Fibroblast of pulmonary artery (primary cell): ENCODE results near the gene DUS1L.
A peak's percentile ranks its signal among the peaks of the same experiment; 100 is the strongest.

ENCODE experiments used
- DNase-seq: peaks from one replicate; pipeline ENCODE4 v3.0.0-alpha.2; 2010; ENCODE audit warnings: low read depth
- H3K4me3 ChIP-seq: replicated peaks from 2 replicates; pipeline ENCODE4 v1.5.1; 2011; ENCODE audit warnings: low read depth, mild to moderate bottlenecking, control low read depth, low read length, moderate library complexity
- TF ChIP-seq, protein P1 (sequence below): IDR thresholded peaks from 2 replicates; pipeline ENCODE4 v1.5.1; 2011; ENCODE audit warnings: mild to moderate bottlenecking, control low read depth, low read length, inconsistent platforms; ENCODE audit errors: missing control alignments

DUS1L gene

DNA sequence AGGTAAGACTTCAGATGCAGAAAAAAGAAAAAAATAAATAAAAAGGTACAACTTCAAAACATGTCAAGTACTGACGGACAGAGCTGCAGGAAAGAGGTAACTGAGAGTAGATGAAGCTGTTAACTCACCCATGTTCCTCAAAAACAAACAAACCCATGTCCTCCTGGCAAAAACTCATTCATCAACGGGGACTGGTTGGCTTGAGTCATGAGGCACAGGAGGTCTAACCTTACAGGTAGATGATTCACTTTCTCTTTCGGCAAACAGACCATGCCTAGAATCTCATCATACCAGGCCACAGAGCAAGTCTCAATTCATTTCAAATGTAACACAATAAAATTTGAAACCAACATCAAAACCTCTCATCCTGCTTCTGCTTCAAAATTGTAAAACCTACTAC is 44.7 kb upstream of the DUS1L start:
- no peak overlapping the region for H3K4me3 ChIP-seq
- no peak for DNase-seq
- TF ChIP-seq, protein P1, sequence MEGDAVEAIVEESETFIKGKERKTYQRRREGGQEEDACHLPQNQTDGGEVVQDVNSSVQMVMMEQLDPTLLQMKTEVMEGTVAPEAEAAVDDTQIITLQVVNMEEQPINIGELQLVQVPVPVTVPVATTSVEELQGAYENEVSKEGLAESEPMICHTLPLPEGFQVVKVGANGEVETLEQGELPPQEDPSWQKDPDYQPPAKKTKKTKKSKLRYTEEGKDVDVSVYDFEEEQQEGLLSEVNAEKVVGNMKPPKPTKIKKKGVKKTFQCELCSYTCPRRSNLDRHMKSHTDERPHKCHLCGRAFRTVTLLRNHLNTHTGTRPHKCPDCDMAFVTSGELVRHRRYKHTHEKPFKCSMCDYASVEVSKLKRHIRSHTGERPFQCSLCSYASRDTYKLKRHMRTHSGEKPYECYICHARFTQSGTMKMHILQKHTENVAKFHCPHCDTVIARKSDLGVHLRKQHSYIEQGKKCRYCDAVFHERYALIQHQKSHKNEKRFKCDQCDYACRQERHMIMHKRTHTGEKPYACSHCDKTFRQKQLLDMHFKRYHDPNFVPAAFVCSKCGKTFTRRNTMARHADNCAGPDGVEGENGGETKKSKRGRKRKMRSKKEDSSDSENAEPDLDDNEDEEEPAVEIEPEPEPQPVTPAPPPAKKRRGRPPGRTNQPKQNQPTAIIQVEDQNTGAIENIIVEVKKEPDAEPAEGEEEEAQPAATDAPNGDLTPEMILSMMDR = no peak

DNA sequence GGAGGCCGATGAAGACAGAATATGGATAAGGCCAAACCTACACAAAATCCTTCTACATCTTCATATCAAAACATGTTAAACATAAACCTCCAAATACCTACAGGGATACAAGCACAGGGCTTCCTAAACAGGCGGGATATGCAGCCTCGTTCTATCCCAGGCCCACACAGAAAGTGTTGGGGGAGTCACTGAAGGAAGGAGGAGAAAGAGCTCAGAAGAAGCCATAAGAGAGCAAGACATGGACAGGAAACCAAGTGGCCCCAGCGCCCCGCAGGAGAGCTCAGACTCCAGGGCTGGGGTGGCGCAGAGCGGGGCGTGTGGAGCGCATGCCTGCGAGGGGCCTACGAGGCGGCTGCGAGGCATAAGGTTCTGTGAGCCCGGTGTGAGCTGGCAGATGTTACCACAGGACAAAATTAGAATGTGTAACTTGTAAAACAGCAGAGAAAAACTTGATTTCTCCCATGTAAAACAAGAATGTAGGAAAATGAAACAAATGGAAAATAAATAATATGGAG is 43.4 kb upstream of the DUS1L start:
- no peak for DNase-seq
- TF ChIP-seq, protein P1 = no peak
- H3K4me3 ChIP-seq = no peak overlapping the region

DNA sequence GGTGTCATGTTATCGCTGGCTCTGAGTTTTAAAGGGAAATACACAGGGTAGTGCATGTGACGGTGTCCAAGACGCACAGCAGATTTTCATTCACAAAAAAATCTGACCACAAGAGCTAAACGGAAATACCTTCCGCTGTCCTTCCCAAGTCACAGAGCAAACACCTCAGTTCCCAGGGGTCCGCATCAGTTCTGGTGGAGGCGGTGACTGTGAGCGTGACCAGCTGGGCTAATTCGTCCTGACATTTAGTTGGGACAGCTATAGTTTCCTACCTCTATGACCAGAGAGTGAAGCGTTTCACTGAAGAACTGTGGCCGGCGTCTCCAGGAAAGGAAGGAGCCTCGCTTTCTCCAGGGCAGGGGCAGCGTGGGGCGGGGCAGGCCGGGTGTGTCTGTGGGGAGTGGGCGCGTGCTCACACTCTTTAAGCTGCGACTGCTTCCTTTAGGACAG is 42.9 kb upstream of the DUS1L start:
- H3K4me3 ChIP-seq = no peak overlapping the region
- no peak for DNase-seq
- TF ChIP-seq, protein P1 = no peak

DNA sequence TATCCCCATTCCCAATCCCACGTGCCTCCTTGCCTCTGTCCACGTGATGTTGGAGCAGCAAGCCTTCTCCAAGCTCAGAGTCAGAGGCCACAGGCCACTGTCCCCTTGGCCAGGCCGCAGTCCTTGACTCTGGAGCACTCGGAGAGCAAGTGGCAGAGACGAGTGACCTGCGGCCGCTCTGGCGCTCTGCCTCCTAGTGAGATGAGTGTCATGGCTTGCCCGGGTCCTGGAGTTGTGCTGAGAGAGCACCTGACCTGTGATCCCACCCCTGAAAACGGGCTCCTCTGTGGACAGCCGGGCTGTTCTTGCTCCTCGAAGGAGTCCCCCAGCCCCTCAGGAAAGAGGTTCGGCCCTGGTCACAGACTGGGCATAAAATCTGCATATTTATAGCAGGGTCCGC is 42.4 kb upstream of the DUS1L start:
- no peak overlapping the region for H3K4me3 ChIP-seq
- DNase-seq = no peak
- TF ChIP-seq, protein P1 = no peak

DNA sequence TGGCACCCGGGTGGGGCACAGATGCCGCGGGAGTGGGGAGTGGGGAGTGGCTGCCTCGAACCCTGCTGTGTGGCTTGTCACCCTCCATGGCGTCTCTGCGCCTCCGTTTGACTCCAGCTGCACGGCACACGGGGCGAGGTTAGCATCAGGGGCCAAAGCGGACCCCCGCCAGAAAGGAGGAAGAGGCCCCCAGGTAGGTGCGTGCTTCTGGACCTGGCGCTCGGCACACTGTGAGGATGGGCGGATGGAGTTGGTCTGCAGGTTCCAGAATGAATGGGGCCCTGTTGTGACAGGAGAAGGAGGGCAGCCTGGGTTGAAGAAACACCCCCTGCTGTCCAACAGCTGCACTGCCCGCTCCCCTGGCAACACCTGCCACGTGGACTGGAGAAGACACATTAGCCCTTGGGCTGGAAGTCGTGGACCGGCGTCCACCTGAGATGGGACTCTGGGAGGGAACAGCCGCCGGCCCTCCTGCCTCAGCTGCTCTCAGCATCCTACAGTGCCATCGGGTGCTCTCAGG is 41.8 kb upstream of the DUS1L start:
- no peak for DNase-seq
- TF ChIP-seq, protein P1 = peak; percentile 29

DNA sequence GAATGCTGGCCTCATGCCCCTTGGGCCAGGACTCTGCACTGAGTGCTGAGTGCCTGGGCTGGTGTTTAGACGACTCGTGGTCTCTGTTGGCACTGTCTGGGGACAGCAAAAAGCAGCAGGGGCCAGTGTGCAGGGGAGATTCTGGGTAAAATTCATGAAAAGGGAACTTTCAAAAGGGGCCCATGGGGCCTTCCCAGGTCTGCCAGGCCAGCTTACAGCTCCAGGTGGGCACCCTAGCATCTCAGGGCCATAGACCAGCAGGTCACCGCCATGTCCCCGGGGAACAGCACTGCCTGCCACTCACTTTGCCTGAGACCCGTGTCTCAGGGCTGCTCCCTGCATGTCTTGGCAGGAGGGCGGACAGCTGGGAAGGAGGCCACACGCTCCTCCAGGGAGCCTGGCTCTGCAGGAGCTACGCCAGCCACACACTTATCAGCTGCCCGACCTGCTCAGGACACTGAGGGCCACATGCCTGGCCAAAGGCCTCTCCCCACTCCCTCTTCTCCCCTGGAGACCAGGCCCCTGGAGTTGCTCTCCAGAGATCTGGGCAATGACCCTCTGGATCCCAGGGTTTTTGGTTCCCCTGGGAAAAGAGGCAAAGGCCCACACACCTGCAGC is 41.2 kb upstream of the DUS1L start:
- no peak overlapping the region for H3K4me3 ChIP-seq
- TF ChIP-seq, protein P1 = no peak
- DNase-seq = no peak

More for the DNA sequence above, 41.8 kb upstream of the DUS1L start:
- no peak overlapping the region for H3K4me3 ChIP-seq
